ENCODE results near the gene ARRDC3. TPM values are rescaled to one million over a fixed set of nuclear protein-coding genes. Genes with fewer than 3 reads are reported as not detected.

The ARRDC3 gene
- total RNA-seq, 1 experiment from 2014 or later, result 2.8 TPM

DNA sequence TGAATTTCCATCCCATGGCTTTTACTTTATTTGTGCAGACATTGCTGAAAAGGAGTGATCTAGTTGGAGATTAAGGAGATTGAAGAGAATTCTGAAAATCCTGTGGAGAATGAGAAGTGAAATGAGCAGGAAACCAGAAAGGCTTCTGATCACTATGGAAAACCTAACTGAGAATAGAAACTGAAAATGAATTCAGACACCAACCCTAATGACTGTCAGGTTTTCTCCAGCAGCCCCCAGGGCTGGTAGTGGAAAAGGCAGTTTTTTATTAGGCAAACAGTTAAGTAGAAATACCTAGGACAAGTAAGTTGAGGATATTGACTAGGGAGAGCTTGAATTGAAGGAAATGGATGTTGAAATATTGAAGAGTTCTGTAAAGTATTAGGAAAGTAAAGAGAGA, 14.7 kb upstream of the ARRDC3 start:
- TF ChIP-seq, protein P1, sequence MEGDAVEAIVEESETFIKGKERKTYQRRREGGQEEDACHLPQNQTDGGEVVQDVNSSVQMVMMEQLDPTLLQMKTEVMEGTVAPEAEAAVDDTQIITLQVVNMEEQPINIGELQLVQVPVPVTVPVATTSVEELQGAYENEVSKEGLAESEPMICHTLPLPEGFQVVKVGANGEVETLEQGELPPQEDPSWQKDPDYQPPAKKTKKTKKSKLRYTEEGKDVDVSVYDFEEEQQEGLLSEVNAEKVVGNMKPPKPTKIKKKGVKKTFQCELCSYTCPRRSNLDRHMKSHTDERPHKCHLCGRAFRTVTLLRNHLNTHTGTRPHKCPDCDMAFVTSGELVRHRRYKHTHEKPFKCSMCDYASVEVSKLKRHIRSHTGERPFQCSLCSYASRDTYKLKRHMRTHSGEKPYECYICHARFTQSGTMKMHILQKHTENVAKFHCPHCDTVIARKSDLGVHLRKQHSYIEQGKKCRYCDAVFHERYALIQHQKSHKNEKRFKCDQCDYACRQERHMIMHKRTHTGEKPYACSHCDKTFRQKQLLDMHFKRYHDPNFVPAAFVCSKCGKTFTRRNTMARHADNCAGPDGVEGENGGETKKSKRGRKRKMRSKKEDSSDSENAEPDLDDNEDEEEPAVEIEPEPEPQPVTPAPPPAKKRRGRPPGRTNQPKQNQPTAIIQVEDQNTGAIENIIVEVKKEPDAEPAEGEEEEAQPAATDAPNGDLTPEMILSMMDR (conservative IDR thresholded peaks at IDR 0.05), result no peak
- H4K5ac ChIP-seq (ENCODE audit: insufficient read length, low read depth, low read length), result no peak overlapping the region
- H2AK5ac ChIP-seq (ENCODE audit: insufficient read length, low read length), result no peak overlapping the region
- H3K79me1 ChIP-seq (ENCODE audit: insufficient read depth, low read depth, low read length, poor library complexity, severe bottlenecking), result no peaks in the 10 kb centered on the region
- H3K9me3 ChIP-seq (ENCODE audit: control insufficient read depth, low read depth, low read length), result no peaks in the 10 kb centered on the region
- H3K56ac ChIP-seq (ENCODE audit: insufficient read length, low read depth, low read length), result no peak overlapping the region
- H2BK20ac ChIP-seq (ENCODE audit: low read depth, low read length, poor library complexity, severe bottlenecking), result peak overlapping the region; percentile 11
- no peak overlapping the region for H2BK120ac ChIP-seq (ENCODE audit: low read depth, low read length, poor library complexity, severe bottlenecking)
- Mint-ChIP-seq H3K4me1 (peaks cover 9 to 12% of the 10 kb centered on the region in 2 experiments), H3K9me3 (no peaks in the 10 kb centered on the region), H3K27ac (no peak overlapping the region), H3K27me3 (ENCODE audit: low read depth) (no peaks in the 10 kb centered on the region), H3K36me3 (ENCODE audit: insufficient read depth in 1 of 3, low read depth in 3 of 3) (no peaks in the 10 kb centered on the region; a peak in 1 of 7 replicates), H3K4me3 (no peak overlapping the region)
- no peaks in the 10 kb centered on the region for H3K27me3 ChIP-seq (ENCODE audit: insufficient read depth, low read length)
- H3K9ac ChIP-seq (ENCODE audit: extremely low read depth, insufficient read length, low read length), result no peak overlapping the region
- H3T11ph ChIP-seq (ENCODE audit: low read length), result no peak overlapping the region
- no peak overlapping the region for H2BK12ac ChIP-seq (ENCODE audit: insufficient read length, low read depth, low read length)
- H3K79me2 ChIP-seq (ENCODE audit: insufficient read depth, low read length), result no peaks in the 10 kb centered on the region
- H3K4ac ChIP-seq (ENCODE audit: low read depth, low read length), result no peak overlapping the region
- H3K23me2 ChIP-seq (ENCODE audit: insufficient read length, low read depth, low read length, poor library complexity, severe bottlenecking), result no peaks in the 10 kb centered on the region
- no peak overlapping the region for H2AFZ ChIP-seq (ENCODE audit: low read length)
- H2BK15ac ChIP-seq (ENCODE audit: low read depth, low read length), result no peak overlapping the region
- H4K91ac ChIP-seq (ENCODE audit: insufficient read length, low read depth, low read length), result no peak overlapping the region
- H3K14ac ChIP-seq (ENCODE audit: insufficient read depth, low read length), result no peak overlapping the region
- no peaks in the 10 kb centered on the region for H4K20me1 ChIP-seq (ENCODE audit: control insufficient read depth, insufficient read depth, insufficient read length)
- H3K23ac ChIP-seq (ENCODE audit: insufficient read length, low read depth, low read length), result no peak overlapping the region
- no peak overlapping the region for H4K8ac ChIP-seq (replicated peaks; ENCODE audit: insufficient read length, low read depth, low read length)
- no peak overlapping the region for H3K4me2 ChIP-seq (ENCODE audit: insufficient read depth, insufficient read length, low read length)
- no peak overlapping the region for H3K27ac ChIP-seq (ENCODE audit: insufficient read length, low read depth, low read length)
- no peak overlapping the region for H2BK5ac ChIP-seq (ENCODE audit: insufficient read length, low read length)
- H3K18ac ChIP-seq (ENCODE audit: insufficient read length, low read depth, low read length), result no peak overlapping the region
- H3K4me1 ChIP-seq (ENCODE audit: insufficient read depth, low read length), result peaks cover 3% of the 10 kb centered on the region
- DNase-seq, result no peak

All from H9 (cell line).